Measurements from ENCODE around the gene ZBTB11. TPM values are rescaled to one million over a fixed set of nuclear protein-coding genes. Genes with fewer than 3 reads are reported as not detected.

The ZBTB11 gene
- total RNA-seq, result 11.8 and 12.8 TPM in 2 replicates

GRCh38 chr3:101676765-101677435, at the start of gene ZBTB11:
TSS of gene ZBTB11 (minus strand) at chr3:101677132. CDS start at chr3:101676914, 218 bp downstream.
- TF ChIP-seq CTCF (conservative IDR thresholded peaks at IDR 0.05; ENCODE audit: low read depth, low read length), result peak; percentile 67
- peak; percentile 98 for DNase-seq (ENCODE audit: low read depth)
- H3K4me3 ChIP-seq (ENCODE audit: low read depth, low read length), result peak within 1 kb of the TSS; percentile 86

GRCh38 chr3:101725890-101726275, 49.0 kb upstream of the ZBTB11 start:
- H3K4me3 ChIP-seq (ENCODE audit: low read depth, low read length), result peak overlapping the region; percentile 69
- no peak for TF ChIP-seq CTCF (conservative IDR thresholded peaks at IDR 0.05; ENCODE audit: low read depth, low read length)
- DNase-seq (ENCODE audit: low read depth), result no peak

- H3K4me3 ChIP-seq (ENCODE audit: low read depth, low read length), result peak overlapping the region; percentile 69
- DNase-seq (ENCODE audit: low read depth), result no peak
- TF ChIP-seq CTCF (conservative IDR thresholded peaks at IDR 0.05; ENCODE audit: low read depth, low read length), result no peak
Measured at GRCh38 chr3:101725194-101725889, 48.4 kb upstream of the ZBTB11 start.

GRCh38 chr3:101724329-101725193, 47.6 kb upstream of the ZBTB11 start, which contains the start of gene CEP97:
TSS of gene CEP97 (plus strand) at chr3:101724614. CDS start at chr3:101724677, 63 bp downstream.
- peak; percentile 66 for DNase-seq (ENCODE audit: low read depth)
- TF ChIP-seq CTCF (conservative IDR thresholded peaks at IDR 0.05; ENCODE audit: low read depth, low read length), result no peak
- H3K4me3 ChIP-seq (ENCODE audit: low read depth, low read length), result peak within 1 kb of the TSS; percentile 69

GRCh38 chr3:101722394-101723173, 45.7 kb upstream of the ZBTB11 start:
- DNase-seq (ENCODE audit: low read depth), result no peak
- no peak for TF ChIP-seq CTCF (conservative IDR thresholded peaks at IDR 0.05; ENCODE audit: low read depth, low read length)
- H3K4me3 ChIP-seq (ENCODE audit: low read depth, low read length), result no peak overlapping the region
